Activated CD8-positive, alpha-beta memory T cell treated with anti-CD3 and anti-CD28 coated beads, Interleukin-2, amount 10 ng/mL, durations not matched to agents 7 days and 5 days (primary cell): ENCODE measurements around the gene MAP6. TPM values are rescaled to one million over a fixed set of nuclear protein-coding genes. Genes with fewer than 3 reads are reported as not detected.

Experiments
- ATAC-seq: fragments of 150-1000 bp; cut with Tn5 transposase; one replicate; pipeline ENCODE4 v1.10.0; 2021; ENCODE audit warnings: moderate library complexity
- CTCF ChIA-PET: fragments of 350-600 bp; sonication (Branson Sonifier 250); formaldehyde crosslinking; loops from one replicate; lab custom pipeline; 2021; ENCODE audit warnings: antibody characterized with exemption; lab: Charles Lee
- DNase-seq: peaks from one replicate; pipeline ENCODE4 v3.0.0-alpha.2; 2020
- H3K27ac Mint-ChIP-seq: one replicate; pipeline ENCODE4 v1.8.0; 2021; ENCODE audit warnings: mild to moderate bottlenecking, mixed read lengths
- H3K27me3 Mint-ChIP-seq: one replicate; pipeline ENCODE4 v1.8.0; 2021; ENCODE audit warnings: mixed read lengths
- H3K36me3 Mint-ChIP-seq: one replicate; pipeline ENCODE4 v1.8.0; 2021; ENCODE audit warnings: mild to moderate bottlenecking, mixed read lengths
- H3K4me1 Mint-ChIP-seq: one replicate; pipeline ENCODE4 v1.8.0; 2021; ENCODE audit warnings: mixed read lengths
- H3K4me3 Mint-ChIP-seq: one replicate; pipeline ENCODE4 v1.8.0; 2021; ENCODE audit warnings: mild to moderate bottlenecking, moderate library complexity, mixed read lengths
- H3K9me3 Mint-ChIP-seq: one replicate; pipeline ENCODE4 v1.8.0; 2022; ENCODE audit warnings: low read depth, mixed read lengths
- total RNA-seq, 2 experiments: library from RNA; stranded (reverse); gene quantifications; one replicate each; pipeline ENCODE4 v1.2.3, GENCODE V29; 2021

MAP6 gene
- total RNA-seq, 2 experiments from 2014 or later = 0.30 to 0.70 TPM

- CTCF ChIA-PET = no interaction called here
- ATAC-seq (no peak), DNase-seq (no peak)
- H3K4me3 Mint-ChIP-seq = no peak overlapping the region
- H3K36me3 Mint-ChIP-seq = no peaks in the 10 kb centered on the region
- no peaks in the 10 kb centered on the region for H3K9me3 Mint-ChIP-seq
- peaks cover 53% of the 10 kb centered on the region for H3K27me3 Mint-ChIP-seq
- H3K27ac Mint-ChIP-seq = no peak overlapping the region
- peaks cover 4% of the 10 kb centered on the region for H3K4me1 Mint-ChIP-seq
Observed at GRCh38 chr11:75603791-75604736, 64.8 kb downstream of the MAP6 start.

DNA sequence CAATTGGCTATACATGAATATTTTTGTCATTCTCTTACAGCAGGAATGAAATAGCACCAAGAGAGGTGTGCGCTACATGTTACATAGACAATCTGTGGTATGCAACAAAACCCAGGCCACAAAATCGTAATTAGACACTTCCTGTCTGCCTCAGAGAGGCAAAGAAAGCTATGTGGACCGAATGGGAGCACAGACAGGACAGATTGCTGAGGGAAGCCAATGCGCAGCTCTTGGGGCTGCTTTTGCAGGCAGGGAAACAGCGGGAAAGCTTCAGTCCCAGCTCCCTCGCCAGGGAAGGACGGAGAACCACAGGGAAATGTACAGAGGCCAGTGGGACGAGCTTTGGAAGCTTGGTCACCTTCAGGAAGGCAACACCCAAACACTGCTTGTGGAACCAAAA, 65.9 kb downstream of the MAP6 start:
- Mint-ChIP-seq H3K27ac (no peak overlapping the region), H3K4me3 (no peak overlapping the region), H3K9me3 (no peaks in the 10 kb centered on the region), H3K27me3 (peaks cover 46% of the 10 kb centered on the region), H3K36me3 (no peaks in the 10 kb centered on the region), H3K4me1 (peaks cover 4% of the 10 kb centered on the region)
- no peak for DNase-seq
- CTCF ChIA-PET = interaction anchor here (0.6 kb wide), 1 partner anchor 56 kb away, joined by 5 read pairs; no protein-coding TSS in a partner anchor
- no peak for ATAC-seq

DNA sequence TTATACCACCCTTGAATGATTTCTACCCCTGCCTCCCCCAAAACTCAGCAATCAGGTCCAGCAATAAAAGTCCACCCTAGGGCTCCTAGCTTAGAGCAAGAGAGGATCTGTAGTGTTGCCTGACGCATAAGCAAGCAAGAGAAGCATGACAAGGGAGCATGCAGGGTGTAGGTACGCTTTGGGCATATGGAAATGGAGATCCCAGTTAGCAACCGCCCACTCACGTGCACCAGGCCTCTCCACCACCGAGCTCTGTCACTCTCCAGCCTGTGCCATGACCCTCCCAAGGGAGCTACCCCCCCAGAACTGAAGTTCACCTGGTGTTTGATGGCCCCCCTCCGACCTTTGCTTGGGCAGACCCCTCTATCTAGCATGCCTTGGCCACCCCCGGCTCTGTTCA, 67.3 kb downstream of the MAP6 start:
- Mint-ChIP-seq H3K27ac (no peak overlapping the region), H3K36me3 (no peaks in the 10 kb centered on the region), H3K27me3 (peaks cover 42% of the 10 kb centered on the region), H3K9me3 (no peaks in the 10 kb centered on the region), H3K4me1 (peaks cover 4% of the 10 kb centered on the region), H3K4me3 (no peak overlapping the region)
- DNase-seq (no peak), ATAC-seq (no peak)
- CTCF ChIA-PET = interaction anchor here (1.1 to 1.2 kb wide), 2 partner anchors 9 to 19 kb away, joined by 3 read pairs; no protein-coding TSS in a partner anchor

GRCh38 chr11:75600356-75600755, 68.5 kb downstream of the MAP6 start:
- peaks cover 4% of the 10 kb centered on the region for H3K4me1 Mint-ChIP-seq
- CTCF ChIA-PET = no interaction called here
- H3K4me3 Mint-ChIP-seq = no peak overlapping the region

DNA sequence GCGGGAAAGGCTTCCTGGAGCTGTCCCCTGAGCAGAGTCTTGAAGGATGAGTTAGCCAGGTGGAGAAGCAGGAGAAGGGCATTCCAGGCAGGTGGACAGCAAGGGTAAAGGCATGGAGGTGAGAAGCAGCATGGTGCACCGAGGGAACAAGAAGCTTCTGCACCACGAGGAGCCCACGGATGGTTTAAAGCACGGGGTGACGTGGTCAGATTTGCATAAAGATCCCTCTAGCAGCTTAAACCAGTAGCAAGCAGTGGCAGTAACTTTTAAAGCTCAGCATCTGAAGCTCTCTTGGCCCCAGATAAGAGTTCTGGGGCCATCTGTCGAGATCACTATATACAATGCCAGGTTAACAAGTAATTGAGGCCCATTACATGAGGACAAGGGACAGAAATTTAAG, 69.9 kb downstream of the MAP6 start:
- Mint-ChIP-seq H3K36me3 (no peaks in the 10 kb centered on the region), H3K27ac (no peak overlapping the region), H3K4me1 (peaks cover 4% of the 10 kb centered on the region), H3K4me3 (no peak overlapping the region), H3K27me3 (peaks cover 27% of the 10 kb centered on the region), H3K9me3 (no peaks in the 10 kb centered on the region)
- ATAC-seq (no peak), DNase-seq (no peak)
- CTCF ChIA-PET = interaction anchor here (0.7 to 1.9 kb wide), 4 partner anchors 9 to 50 kb away, joined by 3 to 5 read pairs (median 4); no protein-coding TSS in a partner anchor

More at GRCh38 chr11:75600356-75600755, 68.5 kb downstream of the MAP6 start:
- H3K27me3 Mint-ChIP-seq = peaks cover 36% of the 10 kb centered on the region
- H3K36me3 Mint-ChIP-seq = no peaks in the 10 kb centered on the region
- no peak for DNase-seq
- ATAC-seq = no peak
- H3K27ac Mint-ChIP-seq = no peak overlapping the region
- H3K9me3 Mint-ChIP-seq = no peaks in the 10 kb centered on the region

DNA sequence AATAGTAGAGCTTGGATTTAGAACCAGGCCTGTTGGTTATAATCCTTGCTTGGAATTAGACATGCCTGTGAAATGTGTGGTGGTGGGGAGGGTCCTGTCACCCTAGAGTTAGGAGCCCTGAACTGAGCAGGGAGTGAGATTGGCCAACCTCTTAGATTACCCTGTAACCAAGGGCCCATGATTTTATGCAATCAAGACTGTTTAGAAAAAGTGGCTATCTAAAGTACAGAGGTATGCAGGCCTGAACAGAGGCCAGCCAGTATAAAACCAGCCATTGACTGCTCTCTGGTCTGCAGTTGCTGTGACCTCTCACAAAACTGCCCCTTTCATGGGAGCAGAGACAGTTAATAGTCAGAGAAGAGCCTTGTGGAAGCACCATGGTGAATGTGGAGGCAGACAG, 70.6 kb downstream of the MAP6 start:
- no peaks in the 10 kb centered on the region for H3K36me3 Mint-ChIP-seq
- ATAC-seq = no peak
- H3K27ac Mint-ChIP-seq = no peak overlapping the region
- no peak overlapping the region for H3K4me3 Mint-ChIP-seq
- CTCF ChIA-PET = interaction anchor here (0.8 to 1.9 kb wide), 8 partner anchors 10 to 125 kb away, joined by 3 to 5 read pairs (median 3); no protein-coding TSS in a partner anchor
- H3K4me1 Mint-ChIP-seq = peaks cover 4% of the 10 kb centered on the region
- no peaks in the 10 kb centered on the region for H3K9me3 Mint-ChIP-seq
- peaks cover 24% of the 10 kb centered on the region for H3K27me3 Mint-ChIP-seq
- DNase-seq = no peak

DNA sequence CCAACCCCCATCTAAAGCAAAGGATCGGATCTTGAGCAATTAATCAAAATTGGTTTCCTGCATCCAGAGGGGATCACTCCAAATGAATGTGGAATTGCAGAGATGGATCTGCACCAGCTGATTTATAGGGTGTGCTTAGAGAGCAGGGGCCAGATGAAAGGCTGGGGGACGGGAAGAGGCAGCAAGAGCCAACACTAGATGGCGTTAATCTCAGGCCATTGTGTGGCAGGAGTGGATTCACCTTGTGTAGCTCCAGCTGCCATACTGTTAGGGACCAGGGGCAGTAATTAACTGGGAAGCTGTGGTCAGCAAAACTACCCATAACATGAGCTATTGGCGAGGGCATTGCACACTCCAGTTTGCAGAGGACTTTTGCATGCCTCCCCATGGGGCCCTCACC, 71.2 kb downstream of the MAP6 start:
- H3K9me3 Mint-ChIP-seq = no peaks in the 10 kb centered on the region
- H3K4me1 Mint-ChIP-seq = peaks cover 4% of the 10 kb centered on the region
- ATAC-seq (peak; percentile 70), DNase-seq (no peak)
- CTCF ChIA-PET = interaction anchor here (0.8 to 1.9 kb wide), 8 partner anchors 9 to 126 kb away, joined by 3 to 5 read pairs (median 3); no protein-coding TSS in a partner anchor
- no peak overlapping the region for H3K27ac Mint-ChIP-seq
- H3K27me3 Mint-ChIP-seq = peaks cover 20% of the 10 kb centered on the region
- no peak overlapping the region for H3K4me3 Mint-ChIP-seq
- H3K36me3 Mint-ChIP-seq = no peaks in the 10 kb centered on the region

GRCh38 chr11:75596914-75597313, 71.9 kb downstream of the MAP6 start:
- Mint-ChIP-seq H3K4me1 (peaks cover 6% of the 10 kb centered on the region), H3K9me3 (no peaks in the 10 kb centered on the region), H3K27me3 (peaks cover 24% of the 10 kb centered on the region), H3K4me3 (no peak overlapping the region), H3K36me3 (no peaks in the 10 kb centered on the region), H3K27ac (no peak overlapping the region)
- DNase-seq = no peak
- no peak for ATAC-seq
- CTCF ChIA-PET = interaction anchor here (1.1 to 1.3 kb wide), 2 partner anchors 12 to 16 kb away, joined by 3 to 4 read pairs; no protein-coding TSS in a partner anchor

GRCh38 chr11:75595429-75595828, 73.4 kb downstream of the MAP6 start:
- Mint-ChIP-seq H3K27ac (no peak overlapping the region), H3K4me3 (no peak overlapping the region), H3K4me1 (peaks cover 6% of the 10 kb centered on the region), H3K36me3 (no peaks in the 10 kb centered on the region), H3K27me3 (peaks cover 16% of the 10 kb centered on the region), H3K9me3 (no peaks in the 10 kb centered on the region)
- DNase-seq = no peak
- no peak for ATAC-seq
- CTCF ChIA-PET = interaction anchor here (1.0 to 1.2 kb wide), 4 partner anchors 18 to 179 kb away, joined by 3 read pairs; no protein-coding TSS in a partner anchor

GRCh38 chr11:75594211-75594610, 74.6 kb downstream of the MAP6 start:
- no peaks in the 10 kb centered on the region for H3K9me3 Mint-ChIP-seq
- no peaks in the 10 kb centered on the region for H3K36me3 Mint-ChIP-seq
- no peak overlapping the region for H3K4me3 Mint-ChIP-seq
- H3K27ac Mint-ChIP-seq = no peak overlapping the region
- DNase-seq (no peak), ATAC-seq (no peak)
- CTCF ChIA-PET = no interaction called here
- peaks cover 12% of the 10 kb centered on the region for H3K27me3 Mint-ChIP-seq
- H3K4me1 Mint-ChIP-seq = peaks cover 6% of the 10 kb centered on the region

- Mint-ChIP-seq H3K4me1 (peaks cover 6% of the 10 kb centered on the region), H3K27me3 (peaks cover 9% of the 10 kb centered on the region), H3K36me3 (no peaks in the 10 kb centered on the region), H3K4me3 (no peak overlapping the region), H3K27ac (no peak overlapping the region), H3K9me3 (no peaks in the 10 kb centered on the region)
- ATAC-seq (no peak), DNase-seq (no peak)
- CTCF ChIA-PET = interaction anchor here (0.7 to 2.2 kb wide), 5 partner anchors 8 to 205 kb away, joined by 3 to 6 read pairs (median 6); no protein-coding TSS in a partner anchor
Observed at GRCh38 chr11:75593286-75593915, 75.4 kb downstream of the MAP6 start.

- peak; percentile 47 for ATAC-seq
- H3K36me3 Mint-ChIP-seq = no peaks in the 10 kb centered on the region
- no peak for DNase-seq
- no peaks in the 10 kb centered on the region for H3K9me3 Mint-ChIP-seq
- CTCF ChIA-PET = interaction anchor here (0.7 to 2.2 kb wide), 7 partner anchors 9 to 560 kb away, joined by 3 to 6 read pairs (median 4); partner anchors contain the start of gene SERPINH1
- H3K4me3 Mint-ChIP-seq = no peak overlapping the region
- peaks cover 6% of the 10 kb centered on the region for H3K4me1 Mint-ChIP-seq
- peaks cover 9% of the 10 kb centered on the region for H3K27me3 Mint-ChIP-seq
- H3K27ac Mint-ChIP-seq = no peak overlapping the region
Observed at GRCh38 chr11:75592715-75593114, 76.1 kb downstream of the MAP6 start.

GRCh38 chr11:75591966-75592365, 76.9 kb downstream of the MAP6 start:
- Mint-ChIP-seq H3K4me1 (peaks cover 6% of the 10 kb centered on the region), H3K27ac (no peak overlapping the region), H3K4me3 (no peak overlapping the region), H3K9me3 (no peaks in the 10 kb centered on the region), H3K27me3 (peaks cover 7% of the 10 kb centered on the region), H3K36me3 (no peaks in the 10 kb centered on the region)
- ATAC-seq = no peak
- CTCF ChIA-PET = interaction anchor here (0.6 to 2.2 kb wide), 6 partner anchors 8 to 560 kb away, joined by 3 to 6 read pairs (median 5); partner anchors contain the start of gene SERPINH1
- no peak for DNase-seq
